Fibroblast of lung (primary cell): ENCODE data around the gene CEACAM20. TPM values are rescaled to one million over a fixed set of nuclear protein-coding genes. Genes with fewer than 3 reads are reported as not detected.

Experiments
- DNase-seq, 2 donors: peaks; one replicate each; pipeline versions ENCODE4 v3.0.0 to v3.0.0-alpha.2; 2010; ENCODE audit warnings: low read depth in 2 of 2
- H2AFZ ChIP-seq: 2 replicates; pipeline ENCODE4 v1.5.1; 2012; ENCODE audit warnings: low read length, control low read depth, inconsistent platforms
- H3K27ac ChIP-seq: 2 replicates; pipeline ENCODE4 v1.5.1; 2011; ENCODE audit warnings: low read length, control low read depth; ENCODE audit not compliant: insufficient read depth
- H3K27me3 ChIP-seq: 2 replicates; pipeline ENCODE4 v1.5.1; 2011; ENCODE audit warnings: mild to moderate bottlenecking, low read length; ENCODE audit not compliant: control insufficient read depth, insufficient read depth
- H3K36me3 ChIP-seq: 2 replicates; pipeline ENCODE4 v1.5.1; 2011; ENCODE audit warnings: low read length; ENCODE audit not compliant: control insufficient read depth, insufficient read depth
- H3K4me1 ChIP-seq: 2 replicates; pipeline ENCODE4 v1.5.1; 2011; ENCODE audit warnings: low read length; ENCODE audit not compliant: control insufficient read depth, insufficient read depth; ENCODE audit errors: extremely low read depth
- H3K4me2 ChIP-seq: 2 replicates; pipeline ENCODE4 v1.5.1; 2011; ENCODE audit warnings: low read length, control low read depth; ENCODE audit not compliant: insufficient read depth; ENCODE audit errors: extremely low read depth
- H3K4me3 ChIP-seq, 4 experiments: fragments of 200-600 bp in 1 of 4; sonication (generic) in 1 of 4; replicated peaks in 1 of 4; 2 replicates each; pipeline ENCODE4 v1.5.1; 2011 to 2016; ENCODE audit warnings: low read length in 4 of 4, low read depth in 3 of 4, mild to moderate bottlenecking in 3 of 4, control low read depth in 2 of 4, inconsistent platforms in 1 of 4, mixed read lengths in 1 of 4; ENCODE audit not compliant: insufficient read depth in 1 of 4; ENCODE audit errors: control extremely low read depth in 1 of 4
- H3K79me2 ChIP-seq: 2 replicates; pipeline ENCODE4 v1.5.1; 2012; ENCODE audit warnings: mild to moderate bottlenecking, low read length, inconsistent platforms; ENCODE audit not compliant: control insufficient read depth, insufficient read depth
- H3K9ac ChIP-seq: 2 replicates; pipeline ENCODE4 v1.5.1; 2011; ENCODE audit warnings: mild to moderate bottlenecking, low read length, control low read depth; ENCODE audit not compliant: insufficient read depth
- H3K9me3 ChIP-seq: 2 replicates; pipeline ENCODE4 v1.5.1; 2012; ENCODE audit warnings: low read depth, low read length; ENCODE audit not compliant: control insufficient read depth, insufficient read depth
- H4K20me1 ChIP-seq: 2 replicates; pipeline ENCODE4 v1.5.1; 2011; ENCODE audit warnings: low read length; ENCODE audit not compliant: control insufficient read depth, insufficient read depth; ENCODE audit errors: extremely low read depth
- CTCF ChIP-seq, 2 donors: IDR thresholded peaks in 1 of 2; conservative IDR thresholded peaks in 1 of 2; 1 replicate in 1 of 2; 2 replicates in 1 of 2; pipeline ENCODE4 v1.5.1; 2011 to 2012; ENCODE audit warnings: low read length in 2 of 2, control low read depth in 1 of 2, inconsistent platforms in 1 of 2, low read depth in 1 of 2, mild to moderate bottlenecking in 1 of 2
- EZH2 ChIP-seq: IDR thresholded peaks from 2 replicates; pipeline ENCODE4 v1.5.1; 2012; ENCODE audit warnings: low read length, control low read depth, mild to moderate bottlenecking; ENCODE audit errors: missing control alignments
- polyA plus RNA-seq, 2 donors: library from polyadenylated mRNA; depleted of rRNA in 1 of 2; stranded (reverse) in 1 of 2; unstranded in 1 of 2; fragments of >200 nt; gene quantifications; 2 replicates each; pipeline ENCODE4 v1.2.1, GENCODE V29; 2011 to 2012; ENCODE audit warnings: missing spikeins in 1 of 2
- total RNA-seq: library from RNA; depleted of rRNA; stranded (reverse); fragments of >200 nt; gene quantifications from 2 replicates; pipeline ENCODE4 v1.2.1, GENCODE V29; 2014

Gene CEACAM20
- total and polyA plus RNA-seq, 2 donors (not counting 1 experiment from before 2014, with no cell fraction given), result not detected

- no peaks in the 10 kb centered on the region for H3K36me3 ChIP-seq
- no peaks in the 10 kb centered on the region for H3K9me3 ChIP-seq
- H3K9ac ChIP-seq, result no peak overlapping the region
- no peaks in the 10 kb centered on the region for H3K4me1 ChIP-seq
- DNase-seq, result peak in 1 of 2 donors; percentile 72
- no peaks in the 10 kb centered on the region for H4K20me1 ChIP-seq
- no peak overlapping the region for H3K4me3 ChIP-seq
- TF ChIP-seq CTCF (conservative IDR thresholded peaks at IDR 0.05 in 1 of 2, IDR thresholded peaks at IDR 0.05 in 1 of 2; ENCODE audit: low read depth in 1 of 2, low read length in 2 of 2) (no peak), EZH2 (no peak)
- no peak overlapping the region for H3K27ac ChIP-seq
- no peak overlapping the region for H3K4me2 ChIP-seq
- H2AFZ ChIP-seq, result no peak overlapping the region
- H3K79me2 ChIP-seq, result no peaks in the 10 kb centered on the region
- no peaks in the 10 kb centered on the region for H3K27me3 ChIP-seq
These were observed 19.3 kb upstream of the CEACAM20 start for GRCh38 chr19:44548736-44549135.

GRCh38 chr19:44544031-44544430, 14.6 kb upstream of the CEACAM20 start:
- Histone ChIP-seq H3K9ac (no peak overlapping the region), H3K27me3 (no peaks in the 10 kb centered on the region), H3K36me3 (no peaks in the 10 kb centered on the region), H3K79me2 (no peaks in the 10 kb centered on the region), H3K9me3 (no peaks in the 10 kb centered on the region), H3K4me3 (no peak overlapping the region), H3K27ac (no peak overlapping the region), H4K20me1 (no peaks in the 10 kb centered on the region), H3K4me1 (no peaks in the 10 kb centered on the region), H3K4me2 (no peak overlapping the region), H2AFZ (no peak overlapping the region)
- DNase-seq, result no peak
- TF ChIP-seq EZH2, result no peak
- no peak for TF ChIP-seq CTCF (conservative IDR thresholded peaks at IDR 0.05 in 1 of 2, IDR thresholded peaks at IDR 0.05 in 1 of 2; ENCODE audit: low read depth in 1 of 2, low read length in 2 of 2)

GRCh38 chr19:44542671-44543070, 13.2 kb upstream of the CEACAM20 start:
- Histone ChIP-seq H4K20me1 (no peaks in the 10 kb centered on the region), H3K9me3 (no peaks in the 10 kb centered on the region), H3K27ac (no peak overlapping the region), H3K9ac (no peak overlapping the region), H2AFZ (no peak overlapping the region), H3K79me2 (no peaks in the 10 kb centered on the region), H3K36me3 (no peaks in the 10 kb centered on the region), H3K4me3 (no peak overlapping the region), H3K27me3 (no peaks in the 10 kb centered on the region), H3K4me2 (no peak overlapping the region), H3K4me1 (no peaks in the 10 kb centered on the region)
- DNase-seq, result no peak
- no peak for TF ChIP-seq EZH2
- TF ChIP-seq CTCF (conservative IDR thresholded peaks at IDR 0.05 in 1 of 2, IDR thresholded peaks at IDR 0.05 in 1 of 2; ENCODE audit: low read depth in 1 of 2, low read length in 2 of 2), result no peak
